ENCODE results near the gene UBAC2.

- TF ChIP-seq POLR2A (IDR thresholded peaks at IDR 0.05) (no peak), CTCF (IDR thresholded peaks at IDR 0.05) (no peak)
These were observed 7.5 kb downstream of the UBAC2 start for GRCh38 chr13:99208185-99208584.

Data from heart left ventricle (tissue), 13 donors.